Measurements from ENCODE around the gene DUSP28.

DUSP28 gene

DNA sequence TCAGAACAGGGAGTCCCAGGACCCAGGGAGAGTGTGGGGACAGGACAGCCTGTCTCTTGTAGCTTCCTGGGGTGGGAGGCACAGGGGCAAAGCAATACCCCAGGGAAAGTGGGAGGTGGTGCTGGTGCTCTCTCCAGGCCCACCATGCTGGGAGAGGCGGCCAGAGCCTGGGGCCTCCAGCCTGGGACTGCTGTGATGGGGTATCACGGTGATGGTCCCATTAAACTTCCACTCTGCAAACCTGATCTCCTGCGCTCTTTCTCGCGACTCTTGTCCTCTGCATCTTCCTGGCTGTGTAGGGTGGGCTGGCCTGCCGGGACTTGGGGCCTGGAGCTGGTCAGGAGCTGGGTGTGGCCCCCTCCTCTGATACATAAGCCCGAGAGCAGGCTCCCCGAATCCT is 18.3 kb downstream of the DUSP28 start:
- no peak overlapping the region for H3K4me3 ChIP-seq (replicated peaks; ENCODE audit: low read depth, low read length)
- TF ChIP-seq, protein P1, sequence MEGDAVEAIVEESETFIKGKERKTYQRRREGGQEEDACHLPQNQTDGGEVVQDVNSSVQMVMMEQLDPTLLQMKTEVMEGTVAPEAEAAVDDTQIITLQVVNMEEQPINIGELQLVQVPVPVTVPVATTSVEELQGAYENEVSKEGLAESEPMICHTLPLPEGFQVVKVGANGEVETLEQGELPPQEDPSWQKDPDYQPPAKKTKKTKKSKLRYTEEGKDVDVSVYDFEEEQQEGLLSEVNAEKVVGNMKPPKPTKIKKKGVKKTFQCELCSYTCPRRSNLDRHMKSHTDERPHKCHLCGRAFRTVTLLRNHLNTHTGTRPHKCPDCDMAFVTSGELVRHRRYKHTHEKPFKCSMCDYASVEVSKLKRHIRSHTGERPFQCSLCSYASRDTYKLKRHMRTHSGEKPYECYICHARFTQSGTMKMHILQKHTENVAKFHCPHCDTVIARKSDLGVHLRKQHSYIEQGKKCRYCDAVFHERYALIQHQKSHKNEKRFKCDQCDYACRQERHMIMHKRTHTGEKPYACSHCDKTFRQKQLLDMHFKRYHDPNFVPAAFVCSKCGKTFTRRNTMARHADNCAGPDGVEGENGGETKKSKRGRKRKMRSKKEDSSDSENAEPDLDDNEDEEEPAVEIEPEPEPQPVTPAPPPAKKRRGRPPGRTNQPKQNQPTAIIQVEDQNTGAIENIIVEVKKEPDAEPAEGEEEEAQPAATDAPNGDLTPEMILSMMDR (IDR thresholded peaks at IDR 0.05; ENCODE audit: low read depth, low read length, missing control alignments), result no peak
- no peak for DNase-seq (ENCODE audit: extremely low read depth, low read depth)

GRCh38 chr2:240579071-240579762 is 19.1 kb downstream of the DUSP28 start:
- no peak for DNase-seq (ENCODE audit: extremely low read depth, low read depth)
- no peak overlapping the region for H3K4me3 ChIP-seq (replicated peaks; ENCODE audit: low read depth, low read length)

DNA sequence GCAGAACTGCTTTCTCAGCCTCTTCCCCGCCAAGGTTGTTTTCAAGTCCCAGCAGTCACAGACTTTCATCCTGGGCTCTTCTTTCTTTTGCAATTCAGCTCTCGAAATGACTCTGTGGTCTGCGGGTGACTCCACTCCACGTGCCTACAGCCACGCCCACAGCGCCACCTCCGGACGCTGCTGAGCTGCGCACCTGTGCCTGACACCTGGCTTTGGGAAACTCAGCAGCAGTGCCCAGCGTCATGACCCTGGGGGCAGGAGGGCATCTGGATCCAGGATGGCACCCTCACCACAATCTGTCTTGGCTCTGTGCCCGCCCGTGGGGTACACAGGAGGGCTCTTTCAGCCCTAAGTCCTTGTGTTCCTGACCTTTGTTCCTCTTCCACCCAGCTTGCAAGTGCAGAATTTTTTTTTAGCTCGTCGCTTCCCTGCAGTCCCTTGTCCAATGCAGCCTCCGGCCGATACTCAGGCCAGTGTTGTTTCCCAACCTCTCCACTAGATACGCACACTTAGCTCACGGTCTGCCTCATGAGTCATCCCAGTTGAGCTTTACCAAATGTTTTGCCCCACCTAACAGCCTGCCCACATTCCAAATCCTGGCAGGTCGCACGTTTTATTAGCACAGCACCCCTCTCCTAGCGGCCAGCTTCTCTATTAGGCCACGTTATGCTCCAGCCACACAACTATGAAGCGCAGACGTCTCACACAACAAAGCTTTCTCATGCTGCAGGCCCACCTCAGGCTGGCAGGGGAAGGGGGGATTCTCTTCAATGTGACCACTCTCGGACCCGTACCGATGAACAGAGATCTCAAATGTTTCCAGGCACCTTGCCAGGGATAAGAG is 19.8 kb downstream of the DUSP28 start:
- H3K4me3 ChIP-seq (replicated peaks; ENCODE audit: low read depth, low read length), result no peak overlapping the region
- TF ChIP-seq, protein P1 (IDR thresholded peaks at IDR 0.05; ENCODE audit: low read depth, low read length, missing control alignments), result no peak
- peak; percentile 86 for DNase-seq (ENCODE audit: extremely low read depth, low read depth)

More at GRCh38 chr2:240579071-240579762, 19.1 kb downstream of the DUSP28 start:
- TF ChIP-seq, protein P1 (IDR thresholded peaks at IDR 0.05; ENCODE audit: low read depth, low read length, missing control alignments), result no peak

DNA sequence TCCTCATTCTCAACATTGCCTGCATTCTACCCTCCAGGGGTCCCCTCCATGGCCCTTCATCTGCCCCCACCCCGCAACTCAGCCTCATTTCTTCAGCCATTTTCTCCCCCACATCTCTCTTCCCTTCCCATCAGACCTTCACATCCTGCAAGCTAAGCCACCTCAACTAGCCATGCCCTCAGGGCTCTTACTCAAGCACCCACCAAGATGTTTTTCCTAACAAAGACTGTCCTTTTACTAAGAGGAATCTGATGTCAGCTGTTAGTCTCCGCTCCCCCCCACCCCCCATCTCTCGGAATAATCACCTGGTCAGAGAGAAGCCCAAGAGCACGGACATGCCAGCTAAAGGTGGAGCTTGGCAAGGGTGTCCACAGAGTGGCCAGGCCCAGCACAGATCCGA is 21.7 kb downstream of the DUSP28 start:
- no peak for DNase-seq (ENCODE audit: extremely low read depth, low read depth)
- no peak overlapping the region for H3K4me3 ChIP-seq (replicated peaks; ENCODE audit: low read depth, low read length)
- TF ChIP-seq, protein P1 (IDR thresholded peaks at IDR 0.05; ENCODE audit: low read depth, low read length, missing control alignments), result no peak

DNA sequence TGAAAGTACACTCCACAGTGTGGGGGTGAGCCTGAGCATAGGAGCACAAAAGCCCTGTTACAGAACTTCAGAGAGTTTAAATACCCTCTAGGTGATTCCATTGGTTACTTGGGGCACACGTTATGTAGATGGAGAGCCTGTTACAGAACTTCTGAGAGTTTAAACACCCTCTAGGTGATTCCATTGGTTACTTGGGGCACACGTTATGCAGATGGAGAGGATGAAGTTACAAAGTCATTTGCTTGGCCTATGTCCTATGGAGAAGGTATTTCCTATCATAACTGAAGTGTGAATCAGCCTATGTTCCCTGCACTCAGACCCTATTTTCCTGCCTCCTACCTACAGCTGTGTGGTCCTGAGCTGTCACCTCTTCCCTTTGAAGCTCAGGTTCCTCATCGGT is 22.6 kb downstream of the DUSP28 start:
- TF ChIP-seq, protein P1 (IDR thresholded peaks at IDR 0.05; ENCODE audit: low read depth, low read length, missing control alignments), result no peak
- DNase-seq (ENCODE audit: extremely low read depth, low read depth), result no peak
- H3K4me3 ChIP-seq (replicated peaks; ENCODE audit: low read depth, low read length), result no peak overlapping the region

- TF ChIP-seq, protein P1 (IDR thresholded peaks at IDR 0.05; ENCODE audit: low read depth, low read length, missing control alignments), result no peak
- H3K4me3 ChIP-seq (replicated peaks; ENCODE audit: low read depth, low read length), result no peak overlapping the region
- no peak for DNase-seq (ENCODE audit: extremely low read depth, low read depth)
These were observed 23.6 kb downstream of the DUSP28 start for GRCh38 chr2:240583774-240584173.
